ENCODE measurements around the gene MTPN. TPM values are rescaled to one million over a fixed set of nuclear protein-coding genes. Genes with fewer than 3 reads are reported as not detected.

MTPN gene
- total RNA-seq, 1 donor from 2014 or later, result 142 TPM

DNA sequence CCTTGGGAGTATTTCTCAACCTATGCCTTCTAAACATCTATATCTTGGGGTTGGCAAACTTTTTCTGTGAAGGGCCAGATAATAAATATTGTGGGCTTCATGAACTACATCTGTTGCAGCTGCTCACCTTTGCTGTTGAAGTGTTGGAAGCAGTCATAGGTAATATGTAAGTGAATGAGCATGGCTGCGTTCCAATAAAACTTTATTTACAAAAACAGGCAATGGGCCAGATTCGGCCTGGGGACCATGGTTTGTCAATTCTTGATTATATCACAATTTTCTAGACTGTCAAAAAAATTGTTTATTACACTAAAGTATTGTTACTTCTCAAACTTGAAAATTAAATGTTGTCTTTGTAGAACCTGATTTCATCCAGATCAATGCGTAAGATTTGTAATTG is 54.9 kb downstream of the MTPN start:
- Mint-ChIP-seq H3K4me3 (ENCODE audit: unreplicated experiment) (no peak overlapping the region), H3K36me3 (ENCODE audit: low read depth) (peaks cover 5% of the 10 kb centered on the region), H3K27ac (ENCODE audit: unreplicated experiment) (no peak overlapping the region), H3K4me1 (ENCODE audit: low read depth) (peaks cover 9% of the 10 kb centered on the region), H3K9me3 (ENCODE audit: low read depth) (no peaks in the 10 kb centered on the region), H3K27me3 (ENCODE audit: low read depth) (no peaks in the 10 kb centered on the region)
- no peak for DNase-seq (ENCODE audit: low spot score)
- TF ChIP-seq, protein P1, sequence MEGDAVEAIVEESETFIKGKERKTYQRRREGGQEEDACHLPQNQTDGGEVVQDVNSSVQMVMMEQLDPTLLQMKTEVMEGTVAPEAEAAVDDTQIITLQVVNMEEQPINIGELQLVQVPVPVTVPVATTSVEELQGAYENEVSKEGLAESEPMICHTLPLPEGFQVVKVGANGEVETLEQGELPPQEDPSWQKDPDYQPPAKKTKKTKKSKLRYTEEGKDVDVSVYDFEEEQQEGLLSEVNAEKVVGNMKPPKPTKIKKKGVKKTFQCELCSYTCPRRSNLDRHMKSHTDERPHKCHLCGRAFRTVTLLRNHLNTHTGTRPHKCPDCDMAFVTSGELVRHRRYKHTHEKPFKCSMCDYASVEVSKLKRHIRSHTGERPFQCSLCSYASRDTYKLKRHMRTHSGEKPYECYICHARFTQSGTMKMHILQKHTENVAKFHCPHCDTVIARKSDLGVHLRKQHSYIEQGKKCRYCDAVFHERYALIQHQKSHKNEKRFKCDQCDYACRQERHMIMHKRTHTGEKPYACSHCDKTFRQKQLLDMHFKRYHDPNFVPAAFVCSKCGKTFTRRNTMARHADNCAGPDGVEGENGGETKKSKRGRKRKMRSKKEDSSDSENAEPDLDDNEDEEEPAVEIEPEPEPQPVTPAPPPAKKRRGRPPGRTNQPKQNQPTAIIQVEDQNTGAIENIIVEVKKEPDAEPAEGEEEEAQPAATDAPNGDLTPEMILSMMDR (IDR thresholded peaks at IDR 0.05), result no peak

DNA sequence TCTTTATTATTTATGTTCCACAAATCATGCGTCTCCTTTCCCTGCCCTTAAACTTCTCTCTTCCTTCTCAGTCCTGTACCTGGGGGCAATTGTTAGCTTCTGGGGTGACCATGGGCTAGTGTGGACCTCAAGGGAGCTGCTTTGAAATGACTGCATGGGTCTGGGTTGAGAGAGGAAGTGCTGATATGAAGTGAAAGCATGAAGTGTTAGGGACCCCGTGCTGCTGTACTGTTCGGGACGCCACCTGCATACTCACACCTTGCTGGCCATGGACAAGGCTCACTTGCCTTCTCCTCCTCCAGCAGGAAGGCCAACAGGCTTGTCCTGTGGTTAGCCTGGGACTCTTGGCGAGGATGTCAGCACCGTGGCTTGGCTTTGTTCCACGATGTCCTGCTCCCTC is 56.7 kb downstream of the MTPN start:
- TF ChIP-seq, protein P1 (IDR thresholded peaks at IDR 0.05), result no peak
- Mint-ChIP-seq H3K36me3 (ENCODE audit: low read depth) (peaks cover 7% of the 10 kb centered on the region), H3K9me3 (ENCODE audit: low read depth) (no peaks in the 10 kb centered on the region), H3K4me1 (ENCODE audit: low read depth) (peaks cover 9% of the 10 kb centered on the region), H3K27me3 (ENCODE audit: low read depth) (no peaks in the 10 kb centered on the region), H3K4me3 (ENCODE audit: unreplicated experiment) (no peak overlapping the region), H3K27ac (ENCODE audit: unreplicated experiment) (no peak overlapping the region)
- no peak for DNase-seq (ENCODE audit: low spot score)

DNA sequence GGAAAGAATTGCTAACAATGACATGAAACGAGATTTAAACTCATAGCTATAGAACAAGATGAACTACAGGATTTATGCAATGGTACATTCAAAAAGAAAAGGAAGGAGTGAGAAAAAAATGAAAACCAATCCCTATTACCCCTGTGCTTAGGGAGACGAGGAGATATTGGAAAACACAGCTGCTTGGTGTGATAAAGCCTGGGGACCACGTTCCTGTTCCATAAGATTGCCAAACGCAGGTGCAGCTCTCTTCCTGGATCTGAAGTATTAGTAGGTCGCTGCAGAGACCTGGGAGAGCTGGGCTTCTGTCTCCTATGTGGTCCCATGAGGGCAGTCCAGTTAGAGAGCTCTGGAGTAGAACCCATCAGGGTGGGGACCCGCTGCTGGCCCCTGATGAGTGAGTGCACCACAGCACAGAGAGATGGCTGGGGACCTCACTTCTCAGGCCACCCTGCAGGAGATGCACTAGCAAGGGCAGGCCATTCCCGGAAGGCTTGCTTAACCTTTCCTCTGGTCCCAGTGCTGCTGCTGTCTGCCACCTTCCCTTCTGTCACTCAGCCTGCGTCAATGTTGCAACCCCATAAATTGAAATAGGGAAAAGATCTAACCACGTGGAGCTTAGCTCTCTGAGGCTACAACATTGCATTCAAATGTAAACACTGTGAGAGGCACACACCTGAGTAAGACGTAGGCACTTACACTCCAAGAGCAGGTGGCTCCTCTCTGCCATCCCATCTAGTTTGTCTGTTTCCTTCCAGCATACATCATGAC is 57.9 kb downstream of the MTPN start:
- Mint-ChIP-seq H3K4me1 (ENCODE audit: low read depth) (peaks cover 8% of the 10 kb centered on the region), H3K27ac (ENCODE audit: unreplicated experiment) (no peak overlapping the region), H3K36me3 (ENCODE audit: low read depth) (peaks cover 7% of the 10 kb centered on the region), H3K9me3 (ENCODE audit: low read depth) (no peaks in the 10 kb centered on the region), H3K4me3 (ENCODE audit: unreplicated experiment) (no peak overlapping the region), H3K27me3 (ENCODE audit: low read depth) (no peaks in the 10 kb centered on the region)
- TF ChIP-seq, protein P1 (IDR thresholded peaks at IDR 0.05), result no peak
- DNase-seq (ENCODE audit: low spot score), result no peak

DNA sequence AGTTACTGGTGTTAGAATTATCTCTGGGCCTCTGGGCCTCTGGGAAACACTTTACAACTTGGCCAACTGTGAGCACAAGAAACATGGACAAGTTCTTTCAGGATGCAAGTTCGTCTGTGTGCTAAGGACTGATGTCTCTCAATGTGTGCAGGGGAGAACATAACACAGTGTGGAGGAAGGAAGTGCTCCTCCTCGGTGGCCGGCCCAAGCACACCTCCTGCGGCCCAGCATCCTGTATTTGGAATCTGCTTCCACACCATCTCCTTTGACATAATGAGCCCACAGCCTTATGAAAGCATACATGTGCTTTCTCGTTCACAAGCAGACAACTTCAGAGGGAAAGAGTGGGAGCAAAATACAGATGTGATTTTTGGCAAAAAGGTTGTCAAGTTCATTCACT is 59.0 kb downstream of the MTPN start:
- Mint-ChIP-seq H3K27ac (ENCODE audit: unreplicated experiment) (no peak overlapping the region), H3K27me3 (ENCODE audit: low read depth) (no peaks in the 10 kb centered on the region), H3K4me1 (ENCODE audit: low read depth) (no peaks in the 10 kb centered on the region), H3K36me3 (ENCODE audit: low read depth) (peaks cover 7% of the 10 kb centered on the region), H3K4me3 (ENCODE audit: unreplicated experiment) (no peak overlapping the region), H3K9me3 (ENCODE audit: low read depth) (no peaks in the 10 kb centered on the region)
- TF ChIP-seq, protein P1 (IDR thresholded peaks at IDR 0.05), result no peak
- no peak for DNase-seq (ENCODE audit: low spot score)

DNA sequence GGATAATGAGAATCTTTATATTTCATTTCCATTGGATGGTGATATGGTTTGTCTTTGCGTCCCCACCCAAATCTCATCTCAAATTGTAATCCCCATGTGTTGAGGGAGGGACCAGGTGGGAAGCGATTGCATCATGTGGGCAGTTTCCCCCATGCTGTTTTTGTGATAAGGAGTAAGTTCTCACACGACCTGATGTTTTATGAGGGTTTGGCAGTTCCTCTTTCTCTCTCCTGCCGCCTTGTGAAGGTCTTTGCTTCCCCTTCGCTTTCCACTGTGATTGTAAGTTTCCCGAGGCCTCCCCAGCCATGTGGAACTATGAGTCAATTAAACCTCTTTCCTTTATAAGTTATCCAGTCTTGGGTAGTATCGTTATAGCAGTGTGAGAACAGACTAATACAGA is 59.4 kb downstream of the MTPN start:
- no peak overlapping the region for H3K27ac Mint-ChIP-seq (ENCODE audit: unreplicated experiment)
- H3K4me3 Mint-ChIP-seq (ENCODE audit: unreplicated experiment), result no peak overlapping the region

More for the DNA sequence above, 59.4 kb downstream of the MTPN start:
- Mint-ChIP-seq H3K9me3 (ENCODE audit: low read depth) (no peaks in the 10 kb centered on the region), H3K27me3 (ENCODE audit: low read depth) (no peaks in the 10 kb centered on the region), H3K36me3 (ENCODE audit: low read depth) (peaks cover 7% of the 10 kb centered on the region), H3K4me1 (ENCODE audit: low read depth) (no peaks in the 10 kb centered on the region)
- TF ChIP-seq, protein P1 (IDR thresholded peaks at IDR 0.05), result no peak
- no peak for DNase-seq (ENCODE audit: low spot score)

Measured in chondrocyte (in vitro differentiated cells).